HG03139 (cell line): ENCODE measurements around the gene HPS4.
"Not testable (repeated sequence)": the region's sequence is repeated elsewhere in the genome, so short reads cannot be mapped to it uniquely, and the experiment has no call there.

Source experiments
- ATAC-seq: cut with Tn5 transposase; IDR thresholded peaks from one replicate; pipeline ENCODE4 v1.9.1; 2021; ENCODE audit not compliant: unreplicated experiment

The HPS4 gene

DNA sequence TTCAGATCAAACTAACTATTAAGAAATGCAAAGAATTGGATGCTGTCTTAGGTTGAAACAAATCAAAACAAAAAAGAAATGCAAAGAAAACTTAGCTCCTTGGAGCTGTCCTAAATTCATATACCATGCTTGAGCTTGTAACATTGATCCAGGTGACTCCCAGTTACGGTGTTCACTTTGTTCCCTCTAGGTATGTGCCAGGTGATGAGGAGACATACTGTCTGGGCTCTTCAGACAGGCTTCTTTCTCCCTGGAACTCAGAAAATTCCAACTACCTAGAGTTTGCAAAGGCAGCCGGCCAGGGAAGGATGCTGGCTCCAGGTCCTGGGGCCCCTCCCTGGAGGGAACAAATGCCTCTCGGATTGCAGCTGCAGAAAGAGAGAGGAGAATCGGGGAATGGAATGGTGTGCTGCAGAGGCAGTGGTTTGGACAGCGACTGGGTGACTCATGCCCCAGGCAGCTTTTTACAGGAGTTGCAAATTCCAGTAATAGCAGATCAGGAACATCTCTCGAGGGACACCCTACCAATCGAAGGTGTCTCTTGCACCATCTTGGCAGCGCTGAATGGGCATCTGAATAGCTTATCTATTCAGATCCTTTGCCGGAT, 66.8 kb downstream of the HPS4 start:
- ATAC-seq = no peak

- ATAC-seq = no peak
These were observed 67.3 kb downstream of the HPS4 start for GRCh38 chr22:26416256-26416655.

GRCh38 chr22:26414347-26414746, 69.2 kb downstream of the HPS4 start:
- no peak for ATAC-seq

GRCh38 chr22:26410386-26410785, 73.2 kb downstream of the HPS4 start:
- ATAC-seq = no peak

DNA sequence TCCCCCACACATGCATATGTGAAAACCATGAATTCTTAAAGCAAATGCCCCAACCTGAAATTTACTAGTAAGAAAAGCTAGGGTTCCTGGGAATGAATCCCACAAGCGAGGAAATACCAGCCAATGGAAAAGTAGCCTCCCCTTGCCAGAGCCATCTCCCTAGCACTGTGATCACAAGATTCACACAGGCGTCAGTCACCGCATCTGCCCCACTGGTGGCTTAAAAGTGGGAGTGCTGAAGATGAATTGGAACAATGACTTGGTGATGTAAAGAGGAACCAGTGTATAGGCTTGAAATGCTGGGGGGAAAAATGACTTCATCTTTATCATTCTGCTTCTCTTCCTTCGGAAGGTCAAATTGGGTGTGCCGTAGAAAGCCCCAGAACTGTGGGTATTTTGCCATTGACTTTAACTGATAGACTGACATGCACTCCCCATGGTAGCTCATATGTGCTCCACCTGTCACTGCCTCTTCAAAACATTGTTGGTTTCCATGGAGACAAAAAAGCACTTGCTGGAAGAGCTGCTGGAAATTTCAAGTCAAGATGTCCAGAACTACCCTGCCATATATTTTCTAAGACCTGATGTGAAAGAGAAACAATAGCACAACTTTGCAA, 73.8 kb downstream of the HPS4 start:
- ATAC-seq = no peak

GRCh38 chr22:26408562-26409220, 74.9 kb downstream of the HPS4 start:
- ATAC-seq = not testable (repeated sequence)

GRCh38 chr22:26406118-26406517, 77.5 kb downstream of the HPS4 start:
- ATAC-seq = no peak

DNA sequence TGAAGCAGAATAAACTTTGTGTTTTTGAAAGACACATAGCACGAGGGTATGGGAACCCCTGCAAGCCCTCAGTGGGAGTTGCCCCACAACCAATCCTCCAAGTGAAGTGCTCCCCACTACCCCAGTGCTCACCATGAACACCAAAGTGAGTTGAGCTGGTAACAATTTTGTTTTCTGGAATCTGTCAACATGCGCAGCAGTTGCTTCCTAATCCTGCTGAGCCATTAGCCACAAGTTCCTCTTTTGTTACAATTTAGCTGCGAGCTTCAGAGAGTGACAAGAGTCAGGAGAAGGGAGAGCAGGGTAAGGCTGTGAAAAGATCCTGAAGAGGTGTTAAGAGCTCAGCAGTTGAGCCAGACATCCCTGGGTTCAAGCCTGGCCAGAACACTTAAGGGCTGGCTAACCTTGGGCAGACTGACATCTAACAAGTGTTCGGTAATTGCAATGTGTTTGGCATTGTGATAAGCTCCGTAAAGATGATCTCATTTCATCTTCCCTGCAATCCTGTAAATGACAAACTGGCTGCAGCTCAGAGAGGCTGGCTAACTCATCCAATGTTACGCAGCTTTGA, 78.6 kb downstream of the HPS4 start:
- no peak for ATAC-seq

DNA sequence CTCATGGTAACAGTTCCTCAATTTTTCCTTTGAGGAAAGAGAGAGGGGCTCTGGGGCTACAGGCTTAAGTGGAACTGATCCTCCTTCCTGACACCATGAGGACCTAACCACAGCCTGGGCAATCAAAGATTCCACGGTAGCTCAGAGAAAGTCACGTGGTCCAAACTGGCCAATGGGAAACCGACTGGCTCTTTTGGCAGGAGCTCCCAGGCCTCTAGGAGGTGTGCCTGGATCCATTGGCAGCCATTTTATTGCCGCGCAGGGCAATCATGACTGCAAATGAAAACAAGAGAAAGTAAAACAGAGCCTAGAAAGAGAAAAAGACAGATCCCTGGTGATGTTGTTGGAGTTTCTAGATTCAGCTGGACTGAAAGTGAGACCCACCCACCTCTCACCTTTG, 81.9 kb downstream of the HPS4 start:
- no peak for ATAC-seq
